Kidney (tissue), 14 donors: ENCODE measurements around the gene ME1. TPM values are rescaled to one million over a fixed set of nuclear protein-coding genes. Genes with fewer than 3 reads are reported as not detected.

Experiments
- DNase-seq, 5 donors: peaks; one replicate each; pipeline ENCODE4 v3.0.0-alpha.2; 2013 to 2020
- FAIRE-seq: peaks from 2 replicates; lab custom pipeline; 2012; peaks lifted over from hg19 to GRCh38; lab: Jason Lieb, UNC
- H3K27ac ChIP-seq, 2 donors: one replicate each; pipeline ENCODE4 v1.7.0; 2013; ENCODE audit warnings: low read depth in 2 of 2, low read length in 2 of 2, inconsistent platforms in 1 of 2
- H3K27me3 ChIP-seq: one replicate; pipeline ENCODE4 v1.7.1; 2013; ENCODE audit warnings: low read length, inconsistent platforms; ENCODE audit not compliant: control insufficient read depth, insufficient read depth
- H3K36me3 ChIP-seq, 3 donors: one replicate each; pipeline versions ENCODE4 v1.7.0 to v1.7.1; 2013; ENCODE audit warnings: low read length in 3 of 3, control low read depth in 1 of 3, inconsistent platforms in 1 of 3; ENCODE audit not compliant: insufficient read depth in 3 of 3, control insufficient read depth in 2 of 3
- H3K4me1 ChIP-seq, 3 donors: one replicate each; pipeline versions ENCODE4 v1.7.0 to v1.7.1; 2013; ENCODE audit warnings: low read length in 3 of 3, inconsistent platforms in 1 of 3, low read depth in 1 of 3; ENCODE audit not compliant: control insufficient read depth in 2 of 3, insufficient read depth in 2 of 3
- H3K4me3 ChIP-seq, 3 donors: one replicate each; pipeline versions ENCODE4 v1.7.0 to v1.8.1; 2013; ENCODE audit warnings: low read length in 3 of 3, control low read depth in 1 of 3, inconsistent platforms in 1 of 3
- H3K9ac ChIP-seq, 3 donors: one replicate each; pipeline versions ENCODE4 v1.7.0 to v1.7.1; 2013; ENCODE audit warnings: low read length in 3 of 3, control low read depth in 1 of 3, inconsistent platforms in 1 of 3
- H3K9me3 ChIP-seq, 3 donors: one replicate each; pipeline versions ENCODE4 v1.7.0 to v1.7.1; 2013; ENCODE audit warnings: low read length in 3 of 3, control low read depth in 1 of 3, inconsistent platforms in 1 of 3; ENCODE audit not compliant: control insufficient read depth in 2 of 3, insufficient read depth in 1 of 3
- intact Hi-C: fragments of 100-400 bp; cut with DNase I; formaldehyde crosslinking; loops from one replicate; pipeline ENCODE4 v1.11.1; 2022
- polyA plus RNA-seq: library from polyadenylated mRNA; stranded (reverse); fragments of 350-450 nt; fragmentation: Illumina TruSeq; extraction: RNeasy Lipid Tissue Mini Kit (QIAGEN cat#74804); gene quantifications from one replicate; pipeline ENCODE4 v1.2.3, GENCODE V29; 2014; ENCODE audit warnings: low read depth, low replicate concordance; ENCODE audit not compliant: insufficient read depth
- total RNA-seq: library from RNA; stranded (reverse); fragmentation: NEBNext Ultra II Directional; extraction: Animal tissue kit (Norgen Biotek cat#: 25700); gene quantifications from one replicate; pipeline ENCODE4 v1.2.1, GENCODE V29; 2021
- TF ChIP-seq, protein P1 (sequence below): IDR thresholded peaks from 3 replicates; pipeline ENCODE4 v1.5.1; 2012; ENCODE audit warnings: mild to moderate bottlenecking, moderate library complexity, borderline replicate concordance; ENCODE audit not compliant: insufficient read depth; ENCODE audit errors: extremely low read depth
- donor health status: control.
- donor health status: control.
- donor health status: control.
- donor health status: control.
- donor health status: control.
- donor health status: DM: yes; HTN: yes; CAD: no.
- donor health status: Normal renal cell carcinoma (clear cell type).

The ME1 gene
- total and polyA plus RNA-seq, 2 donors from 2014 or later: 3.3 to 5.5 TPM

DNA sequence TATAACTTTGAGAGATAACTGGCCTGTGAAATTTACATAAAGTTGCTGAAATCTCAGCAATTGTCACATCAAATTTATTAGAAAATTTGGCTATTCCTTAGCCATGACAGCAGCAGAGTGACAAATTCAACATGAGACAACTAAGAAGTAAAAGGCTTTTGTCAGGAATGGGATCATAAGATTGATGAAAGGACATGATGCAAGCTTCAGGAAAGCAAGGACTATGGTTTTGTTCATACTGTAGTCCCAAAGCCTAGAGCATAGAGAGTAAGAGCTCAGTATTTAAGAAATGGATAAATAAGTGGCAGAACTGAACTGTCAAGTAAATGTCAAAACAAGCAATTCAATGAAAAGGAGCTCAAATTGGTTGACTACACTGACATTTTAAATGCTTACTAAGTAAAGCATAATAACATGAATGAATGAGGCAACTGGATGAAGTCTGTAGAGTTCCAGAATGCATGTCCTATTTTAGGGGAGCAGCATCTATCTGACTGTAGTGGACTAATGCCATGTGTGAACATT lies 250.4 kb downstream of the ME1 start:
- Histone ChIP-seq H3K4me3 (no peak overlapping the region), H3K27ac (no peak overlapping the region), H3K36me3 (peaks cover 0 to 30% (median 17%) of the 10 kb centered on the region in 3 donors), H3K9me3 (no peaks in the 10 kb centered on the region), H3K27me3 (no peaks in the 10 kb centered on the region), H3K9ac (no peak overlapping the region), H3K4me1 (no peaks in the 10 kb centered on the region)
- TF ChIP-seq, protein P1, sequence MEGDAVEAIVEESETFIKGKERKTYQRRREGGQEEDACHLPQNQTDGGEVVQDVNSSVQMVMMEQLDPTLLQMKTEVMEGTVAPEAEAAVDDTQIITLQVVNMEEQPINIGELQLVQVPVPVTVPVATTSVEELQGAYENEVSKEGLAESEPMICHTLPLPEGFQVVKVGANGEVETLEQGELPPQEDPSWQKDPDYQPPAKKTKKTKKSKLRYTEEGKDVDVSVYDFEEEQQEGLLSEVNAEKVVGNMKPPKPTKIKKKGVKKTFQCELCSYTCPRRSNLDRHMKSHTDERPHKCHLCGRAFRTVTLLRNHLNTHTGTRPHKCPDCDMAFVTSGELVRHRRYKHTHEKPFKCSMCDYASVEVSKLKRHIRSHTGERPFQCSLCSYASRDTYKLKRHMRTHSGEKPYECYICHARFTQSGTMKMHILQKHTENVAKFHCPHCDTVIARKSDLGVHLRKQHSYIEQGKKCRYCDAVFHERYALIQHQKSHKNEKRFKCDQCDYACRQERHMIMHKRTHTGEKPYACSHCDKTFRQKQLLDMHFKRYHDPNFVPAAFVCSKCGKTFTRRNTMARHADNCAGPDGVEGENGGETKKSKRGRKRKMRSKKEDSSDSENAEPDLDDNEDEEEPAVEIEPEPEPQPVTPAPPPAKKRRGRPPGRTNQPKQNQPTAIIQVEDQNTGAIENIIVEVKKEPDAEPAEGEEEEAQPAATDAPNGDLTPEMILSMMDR: no peak
- FAIRE-seq (no peak), DNase-seq (no peak)
- intact Hi-C loops: no loop called here

DNA sequence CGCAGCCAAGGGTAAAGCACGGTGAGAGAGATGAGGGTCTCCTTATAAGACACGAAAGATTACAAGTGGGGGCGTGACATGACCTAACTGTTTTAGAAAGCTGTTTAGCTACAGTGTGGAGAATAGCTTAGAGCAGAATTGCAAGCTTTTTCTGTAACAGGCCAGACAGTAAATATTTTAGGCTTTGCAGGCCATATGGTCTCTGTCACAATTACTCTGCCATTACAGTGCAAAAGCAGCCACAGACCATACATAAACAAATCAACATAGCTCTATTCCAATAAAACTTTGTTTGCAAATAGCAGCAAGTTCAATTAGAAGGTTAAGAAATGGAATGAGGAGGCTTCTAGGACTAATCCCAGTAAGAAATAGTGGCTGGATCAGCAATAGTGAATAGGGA lies 254.6 kb downstream of the ME1 start:
- intact Hi-C loops: no loop called here
- Histone ChIP-seq H3K9ac (no peak overlapping the region), H3K36me3 (peaks cover 14 to 42% (median 21%) of the 10 kb centered on the region in 3 donors), H3K27me3 (no peaks in the 10 kb centered on the region), H3K4me1 (no peaks in the 10 kb centered on the region), H3K4me3 (no peak overlapping the region), H3K27ac (no peak overlapping the region), H3K9me3 (no peaks in the 10 kb centered on the region)
- DNase-seq (peak in 3 of 5 donors; percentile 20 to 72 (median 47)), FAIRE-seq (no peak)
- TF ChIP-seq, protein P1: no peak

DNA sequence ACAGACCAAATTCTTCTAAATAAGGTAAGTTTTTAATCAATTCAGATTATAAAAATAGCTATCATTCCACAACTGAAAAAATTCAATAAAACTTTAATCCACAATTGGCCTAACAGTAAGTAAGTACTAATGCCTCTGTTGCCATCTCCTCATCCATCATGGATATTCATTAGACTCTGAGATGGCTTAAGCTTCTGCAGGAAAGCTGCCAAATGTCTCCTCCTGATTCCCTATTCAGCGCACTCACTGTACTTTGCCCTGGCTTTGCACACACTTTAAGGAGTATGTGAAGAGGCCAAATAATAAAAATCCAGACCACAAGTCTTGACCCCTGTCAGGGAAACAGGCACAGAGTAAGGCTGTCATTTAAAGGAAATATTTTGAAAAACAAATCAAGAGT lies 261.3 kb downstream of the ME1 start:
- H3K4me1 ChIP-seq: no peaks in the 10 kb centered on the region
- H3K9ac ChIP-seq: no peak overlapping the region
- no peaks in the 10 kb centered on the region for H3K9me3 ChIP-seq
- peaks cover 16 to 56% (median 38%) of the 10 kb centered on the region in 3 donors for H3K36me3 ChIP-seq
- TF ChIP-seq, protein P1: no peak
- DNase-seq (peak in 1 of 5 donors; percentile 2), FAIRE-seq (peak; percentile 23)
- no peaks in the 10 kb centered on the region for H3K27me3 ChIP-seq
- no peak overlapping the region for H3K4me3 ChIP-seq
- intact Hi-C loops: no loop called here
- H3K27ac ChIP-seq: no peak overlapping the region

DNA sequence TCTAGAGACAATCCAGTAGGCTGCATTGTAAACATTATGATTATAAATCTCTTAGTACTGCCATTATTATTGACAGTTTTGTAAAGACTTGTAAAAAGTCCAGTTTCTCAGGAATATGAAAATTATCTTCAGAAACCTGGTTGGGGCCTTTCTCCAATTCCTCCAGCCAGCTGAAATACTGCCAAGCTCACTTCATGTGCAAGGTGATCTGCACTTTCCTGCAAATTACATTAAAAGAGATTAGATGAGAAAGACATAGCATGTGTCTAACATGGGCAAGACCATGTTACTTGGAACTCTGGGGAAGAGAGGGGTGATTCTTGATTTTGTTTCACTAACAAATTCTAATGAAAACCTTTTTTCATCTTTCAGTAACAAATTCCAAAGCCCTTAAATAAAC lies 261.7 kb downstream of the ME1 start:
- Histone ChIP-seq H3K36me3 (peaks cover 15 to 58% (median 35%) of the 10 kb centered on the region in 3 donors), H3K4me1 (no peaks in the 10 kb centered on the region), H3K9ac (no peak overlapping the region), H3K27me3 (no peaks in the 10 kb centered on the region), H3K9me3 (no peaks in the 10 kb centered on the region), H3K4me3 (no peak overlapping the region), H3K27ac (no peak overlapping the region)
- FAIRE-seq: no peak
- no peak for DNase-seq
- TF ChIP-seq, protein P1: no peak
- intact Hi-C loops: no loop called here
